NCI-H2196 (cell line): ENCODE results near the gene PCDHA1.
"Not testable (repeated sequence)": the region's sequence is repeated elsewhere in the genome, so short reads cannot be mapped to it uniquely, and the experiment has no call there.

Source experiments
- DNase-seq: peaks from one replicate; lab custom pipeline; 2025; ENCODE audit not compliant: unreplicated experiment; lab: John Stamatoyannopoulos, UW

PCDHA1 gene

DNA sequence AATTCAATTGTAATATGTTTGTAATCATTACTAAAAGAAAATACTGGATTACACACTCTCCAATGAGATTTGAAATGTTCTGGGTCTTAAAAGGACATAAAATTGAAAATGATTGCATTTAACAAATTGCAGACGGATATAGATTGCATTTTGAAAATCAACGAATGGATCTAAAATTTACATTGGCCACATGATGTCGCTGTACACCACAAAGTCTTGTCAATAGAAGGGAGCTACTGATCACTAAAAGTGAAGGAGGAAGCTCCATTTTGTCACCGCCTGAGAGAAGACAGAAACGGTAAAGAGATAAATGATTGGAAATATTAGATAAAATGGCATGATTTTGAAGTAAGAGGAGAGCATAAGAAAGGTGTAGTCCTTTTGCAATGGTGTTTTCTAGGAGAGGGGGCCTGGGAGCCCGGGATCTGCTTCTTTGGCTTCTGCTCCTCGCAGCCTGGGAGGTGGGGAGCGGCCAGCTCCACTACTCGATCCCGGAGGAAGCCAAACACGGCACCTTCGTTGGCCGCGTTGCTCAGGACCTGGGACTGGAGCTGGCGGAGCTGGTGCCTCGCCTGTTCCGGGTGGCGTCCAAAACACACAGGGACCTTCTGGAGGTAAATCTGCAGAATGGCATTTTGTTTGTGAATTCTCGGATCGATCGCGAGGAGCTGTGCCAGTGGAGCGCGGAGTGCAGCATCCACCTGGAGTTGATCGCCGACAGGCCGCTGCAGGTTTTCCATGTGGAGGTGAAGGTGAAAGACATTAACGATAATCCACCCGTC, at the start of gene PCDHA1:
TSS of gene PCDHA1 (plus strand) at position 236 of the 782 bp plus-strand sequence.
- DNase-seq = peak; percentile 24

DNA sequence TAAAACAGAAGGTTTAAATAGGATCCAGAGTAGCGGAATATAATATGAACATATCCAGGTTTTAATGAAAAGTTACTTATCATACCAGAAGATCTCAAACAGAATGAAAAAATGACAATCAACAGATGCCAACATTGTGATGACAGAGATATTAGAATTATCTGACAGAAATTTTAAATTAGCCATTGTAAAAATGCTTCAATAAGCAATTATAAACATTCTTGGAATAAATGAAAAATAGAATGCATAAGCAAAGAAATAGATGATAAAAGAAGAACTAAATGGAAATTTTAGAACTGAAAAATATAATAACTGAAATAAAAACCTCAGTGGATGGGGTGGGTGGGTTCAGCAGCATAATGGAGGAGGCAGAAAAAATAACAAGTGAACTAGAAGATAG, 48.5 kb upstream of the PCDHA1 start:
- no peak for DNase-seq

DNA sequence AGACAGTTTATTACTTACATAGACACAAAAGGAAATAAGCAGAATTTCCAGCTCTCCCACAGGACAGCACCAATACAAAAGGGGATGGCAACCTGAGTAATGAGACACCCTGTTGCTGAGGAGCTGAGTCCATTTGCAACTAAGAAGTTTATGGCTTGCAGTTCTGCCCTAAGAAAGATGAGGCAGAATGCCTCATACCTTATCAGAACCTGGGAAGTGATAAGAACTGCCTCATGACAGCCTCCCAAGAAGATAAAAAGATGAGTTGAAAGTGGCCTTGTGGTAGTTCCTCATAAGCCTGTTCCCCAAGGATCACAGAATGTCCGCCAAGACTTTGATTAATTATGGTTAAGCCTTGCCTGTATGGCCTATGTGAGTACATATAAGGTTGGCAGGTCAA, 44.0 kb upstream of the PCDHA1 start:
- no peak for DNase-seq

DNA sequence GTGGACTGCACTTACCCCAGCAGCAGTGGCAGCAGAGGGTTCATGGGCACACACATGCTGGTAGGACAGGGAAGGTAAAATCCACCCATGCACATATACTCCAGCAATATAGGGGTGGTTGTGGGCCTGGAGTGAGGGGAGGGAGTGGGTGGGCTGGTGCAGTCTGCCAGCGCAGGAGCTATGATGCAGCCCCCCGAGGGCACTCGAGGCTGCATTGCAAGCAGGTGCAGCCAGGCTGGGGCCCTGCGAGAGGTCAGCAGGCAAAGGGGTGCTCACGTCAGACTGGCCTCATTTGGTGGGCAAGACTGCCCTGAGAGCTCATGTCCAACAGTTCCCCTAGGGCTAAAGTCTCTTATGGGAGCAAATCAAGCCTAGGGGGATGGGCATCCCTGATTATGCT, 32.4 kb upstream of the PCDHA1 start:
- DNase-seq = no peak

DNA sequence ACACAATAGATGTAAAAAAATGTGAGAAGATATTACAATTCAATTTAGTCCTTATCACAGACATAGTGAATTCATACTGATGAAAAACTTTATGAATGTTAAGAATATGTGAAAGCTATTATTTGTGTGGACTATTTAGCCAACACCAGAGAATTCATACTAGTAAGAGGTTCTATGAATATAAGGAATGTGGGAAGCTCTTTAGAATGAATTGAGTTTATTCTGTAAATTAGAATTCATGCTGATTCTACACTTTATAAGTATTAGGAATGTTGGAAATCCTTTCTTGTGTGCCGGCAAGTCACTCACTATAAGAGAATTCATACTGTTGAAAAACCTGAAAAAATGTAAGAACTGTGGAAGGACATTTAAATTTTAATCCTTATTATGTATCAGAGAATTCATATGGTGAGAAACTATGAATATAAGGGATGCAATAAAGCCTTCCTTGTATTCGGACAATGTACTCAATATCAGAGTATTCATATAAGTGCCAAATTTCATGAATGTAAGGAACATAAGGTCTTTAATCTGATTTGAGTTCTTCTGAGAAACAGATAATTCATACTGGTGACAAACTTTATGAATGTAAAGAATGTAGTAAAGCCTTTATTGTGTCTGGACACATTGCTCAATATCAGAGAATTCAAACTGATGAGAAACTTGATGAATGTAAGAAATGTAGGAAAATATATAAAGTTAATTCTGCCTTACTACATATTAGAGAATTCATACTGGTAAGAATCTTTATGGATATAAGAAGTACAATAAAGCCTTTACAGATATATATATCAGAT, 21.6 kb upstream of the PCDHA1 start:
- DNase-seq = no peak

DNA sequence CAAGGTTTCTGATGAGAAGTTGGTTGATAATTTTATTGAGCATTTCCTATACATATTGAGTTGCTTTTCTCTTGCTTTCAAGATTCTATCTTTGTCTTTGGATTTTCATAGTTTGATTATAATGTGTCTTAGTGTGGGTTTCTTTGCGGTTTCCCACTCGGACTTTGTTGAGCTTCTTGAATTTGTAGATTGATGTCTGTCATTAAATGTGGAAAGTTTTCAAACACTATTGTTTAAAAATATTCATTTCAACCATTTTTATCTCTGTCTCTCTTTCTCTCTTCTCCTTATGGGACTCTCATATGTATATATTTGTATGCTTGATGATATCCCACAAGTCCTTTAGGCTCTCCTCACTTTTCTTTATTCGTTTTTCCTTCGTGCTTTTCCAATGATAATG, 18.5 kb upstream of the PCDHA1 start:
- DNase-seq = no peak

DNA sequence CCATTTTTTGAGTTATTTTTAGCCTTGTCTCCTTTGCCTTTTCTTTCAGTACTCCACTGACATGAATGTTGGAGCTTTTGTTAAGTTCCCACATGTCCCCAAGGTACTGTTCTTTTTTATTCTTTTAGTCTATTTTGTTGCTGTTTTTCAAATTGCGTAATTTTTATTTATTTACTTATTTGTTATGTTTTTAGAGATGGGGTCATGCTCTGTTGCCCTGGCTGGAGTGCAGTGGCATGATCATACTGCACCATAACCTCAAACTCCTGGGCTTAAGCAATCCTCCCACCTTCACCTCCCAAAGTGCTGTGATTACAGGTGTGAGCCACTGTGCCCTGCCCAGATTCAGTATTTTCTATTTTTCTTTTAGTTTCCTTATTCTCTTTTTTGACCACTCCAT, 5.4 kb upstream of the PCDHA1 start:
- no peak for DNase-seq

DNA sequence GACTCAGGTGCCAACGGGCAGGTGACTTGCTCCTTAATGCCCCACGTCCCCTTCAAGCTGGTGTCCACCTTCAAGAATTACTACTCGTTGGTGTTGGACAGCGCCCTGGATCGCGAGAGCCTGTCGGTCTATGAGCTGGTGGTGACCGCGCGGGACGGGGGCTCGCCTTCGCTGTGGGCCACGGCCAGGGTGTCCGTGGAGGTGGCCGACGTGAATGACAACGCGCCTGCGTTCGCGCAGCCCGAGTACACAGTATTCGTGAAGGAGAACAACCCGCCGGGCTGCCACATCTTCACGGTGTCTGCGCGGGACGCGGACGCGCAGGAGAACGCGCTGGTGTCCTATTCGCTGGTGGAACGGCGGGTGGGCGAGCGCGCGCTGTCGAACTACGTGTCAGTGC, 1.5 kb downstream of the PCDHA1 start:
- DNase-seq = not testable (repeated sequence)

DNA sequence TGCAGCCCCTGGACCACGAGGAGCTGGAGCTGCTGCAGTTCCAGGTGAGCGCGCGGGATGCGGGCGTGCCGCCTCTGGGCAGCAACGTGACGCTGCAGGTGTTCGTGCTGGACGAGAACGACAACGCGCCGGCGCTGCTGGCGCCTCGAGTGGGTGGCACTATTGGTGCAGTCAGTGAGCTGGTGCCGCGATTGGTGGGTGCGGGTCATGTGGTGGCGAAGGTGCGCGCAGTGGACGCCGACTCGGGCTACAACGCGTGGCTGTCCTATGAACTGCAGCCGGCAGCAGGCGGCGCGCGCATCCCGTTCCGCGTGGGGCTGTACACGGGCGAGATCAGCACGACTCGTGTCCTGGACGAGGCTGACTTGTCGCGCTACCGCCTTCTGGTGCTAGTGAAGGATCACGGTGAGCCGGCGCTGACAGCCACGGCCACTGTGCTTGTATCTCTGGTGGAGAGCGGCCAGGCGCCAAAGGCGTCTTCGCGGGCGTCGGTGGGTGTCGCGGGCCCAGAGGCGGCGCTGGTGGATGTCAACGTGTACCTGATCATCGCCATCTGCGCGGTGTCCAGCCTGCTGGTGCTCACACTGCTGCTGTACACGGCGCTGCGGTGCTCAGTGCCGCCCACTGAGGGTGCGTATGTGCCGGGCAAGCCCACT, 2.0 kb downstream of the PCDHA1 start:
- not testable (repeated sequence) for DNase-seq

DNA sequence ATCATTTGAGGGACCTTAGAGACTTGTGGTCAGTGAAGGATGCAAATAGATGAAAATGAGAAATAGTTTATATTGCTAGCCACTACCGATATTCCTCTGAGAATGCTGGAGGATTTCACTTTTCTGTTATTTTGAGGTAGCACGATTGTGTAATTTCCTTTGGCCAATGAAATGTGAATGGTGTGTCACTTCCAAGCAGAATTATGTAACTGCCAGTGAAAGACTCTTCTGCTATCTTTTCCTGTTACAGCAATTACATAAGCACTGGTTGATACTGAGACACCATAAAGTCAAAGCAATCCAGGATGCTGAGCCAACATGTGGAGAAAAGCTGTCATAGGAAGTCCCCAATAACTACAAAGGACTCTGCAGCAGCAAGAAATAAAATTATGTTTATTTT, 5.1 kb downstream of the PCDHA1 start:
- no peak for DNase-seq

DNA sequence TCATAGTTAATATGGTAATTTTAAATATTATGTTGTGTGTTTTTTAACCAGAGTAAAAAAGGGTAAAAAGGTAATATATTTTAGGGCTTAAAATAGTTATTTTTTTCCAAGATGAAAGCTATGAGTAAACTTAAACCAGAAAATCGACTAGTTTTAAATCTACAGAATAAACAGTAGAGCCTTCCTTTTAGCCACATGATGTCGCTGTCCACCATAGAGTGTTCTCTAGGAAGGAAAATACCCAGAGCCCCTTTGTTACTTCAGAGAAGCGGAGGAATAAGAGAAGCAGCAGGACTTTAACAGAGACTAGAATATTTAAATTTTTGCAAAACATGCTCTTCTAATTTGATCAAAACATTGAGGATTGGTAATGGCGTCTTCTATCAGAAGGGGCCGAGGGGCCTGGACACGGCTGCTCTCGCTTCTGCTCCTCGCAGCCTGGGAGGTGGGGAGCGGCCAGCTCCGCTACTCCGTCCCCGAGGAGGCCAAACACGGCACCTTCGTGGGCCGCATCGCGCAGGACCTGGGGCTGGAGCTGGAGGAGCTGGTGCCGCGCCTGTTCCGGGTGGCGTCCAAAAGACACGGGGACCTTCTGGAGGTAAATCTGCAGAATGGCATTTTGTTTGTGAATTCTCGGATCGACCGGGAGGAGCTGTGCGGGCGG, 8.8 kb downstream of the PCDHA1 start, which contains the start of gene PCDHA2:
TSS of gene PCDHA2 (plus strand) at position 258 of the 664 bp plus-strand sequence.
- DNase-seq = no peak

DNA sequence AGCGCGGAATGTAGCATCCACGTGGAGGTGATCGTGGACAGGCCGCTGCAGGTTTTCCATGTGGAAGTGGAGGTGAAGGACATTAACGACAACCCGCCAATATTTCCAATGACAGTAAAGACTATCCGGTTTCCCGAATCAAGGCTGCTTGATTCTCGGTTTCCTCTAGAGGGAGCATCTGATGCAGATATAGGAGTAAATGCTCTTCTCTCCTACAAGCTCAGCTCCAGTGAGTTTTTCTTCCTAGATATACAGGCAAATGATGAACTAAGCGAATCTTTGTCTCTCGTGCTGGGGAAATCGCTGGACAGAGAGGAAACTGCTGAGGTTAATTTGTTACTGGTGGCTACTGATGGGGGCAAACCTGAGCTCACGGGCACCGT, 9.3 kb downstream of the PCDHA1 start:
- no peak for DNase-seq

DNA sequence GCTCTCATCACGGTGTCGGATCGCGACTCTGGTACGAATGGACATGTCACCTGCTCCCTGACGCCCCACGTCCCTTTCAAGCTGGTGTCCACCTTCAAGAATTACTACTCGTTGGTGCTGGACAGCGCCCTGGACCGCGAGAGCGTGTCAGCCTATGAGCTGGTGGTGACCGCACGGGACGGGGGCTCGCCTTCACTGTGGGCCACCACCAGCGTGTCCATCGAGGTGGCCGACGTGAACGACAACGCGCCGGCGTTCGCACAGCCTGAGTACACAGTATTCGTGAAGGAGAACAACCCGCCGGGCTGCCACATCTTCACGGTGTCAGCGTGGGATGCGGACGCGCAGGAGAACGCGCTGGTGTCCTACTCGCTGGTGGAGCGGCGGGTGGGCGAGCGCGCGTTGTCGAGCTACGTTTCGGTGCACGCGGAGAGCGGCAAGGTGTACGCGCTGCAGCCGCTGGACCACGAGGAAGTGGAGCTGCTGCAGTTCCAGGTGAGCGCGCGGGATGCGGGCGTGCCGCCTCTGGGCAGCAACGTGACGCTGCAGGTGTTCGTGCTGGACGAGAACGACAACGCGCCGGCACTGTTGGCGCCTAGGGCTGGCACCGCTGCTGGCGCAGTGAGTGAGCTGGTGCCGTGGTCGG, 10.3 kb downstream of the PCDHA1 start:
- DNase-seq = not testable (repeated sequence)

DNA sequence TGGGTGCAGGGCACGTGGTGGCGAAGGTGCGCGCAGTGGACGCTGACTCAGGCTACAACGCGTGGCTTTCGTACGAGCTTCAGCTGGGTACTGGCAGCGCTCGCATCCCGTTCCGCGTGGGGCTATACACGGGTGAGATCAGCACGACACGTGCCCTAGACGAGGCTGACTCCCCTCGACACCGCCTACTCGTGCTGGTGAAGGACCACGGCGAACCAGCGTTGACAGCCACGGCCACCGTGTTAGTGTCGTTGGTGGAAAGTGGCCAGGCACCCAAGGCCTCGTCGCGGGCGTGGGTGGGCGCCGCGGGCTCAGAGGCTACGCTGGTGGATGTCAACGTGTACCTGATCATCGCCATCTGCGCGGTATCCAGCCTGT, 10.8 kb downstream of the PCDHA1 start:
- no peak for DNase-seq

DNA sequence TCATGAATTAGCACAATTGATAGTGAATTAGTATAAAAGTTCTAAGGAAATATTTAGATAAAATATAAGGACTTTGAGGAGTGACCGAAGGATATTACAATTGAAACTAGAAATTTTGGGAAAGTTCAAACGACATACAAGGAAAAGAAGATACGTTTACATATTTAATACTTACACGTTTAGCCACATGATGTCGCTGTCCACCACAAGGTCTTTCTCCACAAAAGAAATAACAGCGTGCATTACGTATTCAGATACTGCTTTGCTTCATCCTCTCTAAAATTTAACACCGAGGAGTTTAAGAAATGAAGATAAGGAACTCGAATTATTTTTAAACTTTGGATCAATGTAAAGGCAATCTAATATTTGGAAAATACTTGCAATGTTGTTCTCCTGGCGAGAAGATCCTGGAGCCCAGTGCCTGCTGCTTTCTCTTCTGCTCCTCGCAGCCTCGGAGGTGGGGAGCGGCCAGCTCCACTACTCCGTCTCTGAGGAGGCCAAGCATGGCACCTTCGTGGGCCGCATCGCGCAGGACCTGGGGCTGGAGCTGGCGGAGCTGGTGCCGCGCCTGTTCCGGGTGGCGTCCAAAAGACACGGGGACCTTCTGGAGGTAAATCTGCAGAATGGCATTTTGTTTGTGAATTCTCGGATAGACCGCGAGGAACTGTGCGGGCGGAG, 15.0 kb downstream of the PCDHA1 start, which contains the start of gene PCDHA3:
TSS of gene PCDHA3 (plus strand) at position 242 of the 678 bp plus-strand sequence.
- peak; percentile 8 for DNase-seq

DNA sequence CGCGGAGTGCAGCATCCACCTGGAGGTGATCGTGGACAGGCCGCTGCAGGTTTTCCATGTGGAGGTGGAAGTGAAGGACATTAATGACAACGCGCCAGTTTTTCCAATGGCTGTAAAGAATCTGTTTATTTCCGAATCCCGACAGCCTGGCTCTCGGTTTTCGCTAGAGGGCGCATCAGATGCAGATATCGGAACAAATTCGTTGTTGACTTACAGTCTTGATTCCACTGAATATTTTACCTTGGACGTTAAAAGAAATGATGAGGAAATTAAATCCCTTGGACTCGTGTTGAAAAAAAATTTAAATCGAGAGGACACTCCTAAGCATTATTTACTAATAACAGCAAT, 15.5 kb downstream of the PCDHA1 start:
- no peak for DNase-seq

DNA sequence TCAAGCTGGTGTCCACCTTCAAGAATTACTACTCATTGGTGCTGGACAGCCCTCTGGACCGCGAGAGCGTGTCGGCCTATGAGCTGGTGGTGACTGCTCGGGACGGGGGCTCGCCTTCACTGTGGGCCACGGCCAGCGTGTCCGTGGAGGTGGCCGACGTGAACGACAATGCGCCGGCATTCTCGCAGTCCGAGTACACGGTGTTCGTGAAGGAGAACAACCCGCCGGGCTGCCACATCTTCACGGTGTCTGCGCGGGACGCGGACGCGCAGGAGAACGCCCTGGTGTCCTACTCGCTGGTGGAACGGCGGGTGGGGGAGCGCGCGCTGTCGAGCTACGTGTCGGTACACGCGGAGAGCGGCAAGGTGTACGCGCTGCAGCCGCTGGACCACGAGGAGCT, 16.4 kb downstream of the PCDHA1 start:
- not testable (repeated sequence) for DNase-seq

DNA sequence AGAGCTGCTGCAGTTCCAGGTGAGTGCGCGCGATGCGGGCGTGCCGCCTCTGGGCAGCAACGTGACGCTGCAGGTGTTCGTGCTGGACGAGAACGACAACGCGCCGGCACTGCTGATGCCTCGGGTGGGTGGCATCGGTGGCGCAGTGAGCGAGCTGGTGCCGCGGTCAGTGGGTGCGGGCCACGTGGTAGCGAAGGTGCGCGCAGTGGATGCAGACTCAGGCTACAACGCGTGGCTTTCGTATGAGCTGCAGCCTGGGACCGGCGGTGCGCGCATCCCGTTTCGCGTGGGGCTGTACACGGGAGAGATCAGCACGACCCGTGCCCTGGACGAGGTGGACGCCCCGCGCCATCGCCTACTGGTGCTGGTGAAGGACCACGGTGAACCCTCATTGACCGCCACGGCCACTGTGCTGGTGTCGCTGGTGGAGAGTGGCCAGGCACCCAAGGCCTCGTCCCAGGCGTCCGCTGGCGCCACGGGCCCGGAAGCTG, 16.9 kb downstream of the PCDHA1 start:
- DNase-seq = no peak

DNA sequence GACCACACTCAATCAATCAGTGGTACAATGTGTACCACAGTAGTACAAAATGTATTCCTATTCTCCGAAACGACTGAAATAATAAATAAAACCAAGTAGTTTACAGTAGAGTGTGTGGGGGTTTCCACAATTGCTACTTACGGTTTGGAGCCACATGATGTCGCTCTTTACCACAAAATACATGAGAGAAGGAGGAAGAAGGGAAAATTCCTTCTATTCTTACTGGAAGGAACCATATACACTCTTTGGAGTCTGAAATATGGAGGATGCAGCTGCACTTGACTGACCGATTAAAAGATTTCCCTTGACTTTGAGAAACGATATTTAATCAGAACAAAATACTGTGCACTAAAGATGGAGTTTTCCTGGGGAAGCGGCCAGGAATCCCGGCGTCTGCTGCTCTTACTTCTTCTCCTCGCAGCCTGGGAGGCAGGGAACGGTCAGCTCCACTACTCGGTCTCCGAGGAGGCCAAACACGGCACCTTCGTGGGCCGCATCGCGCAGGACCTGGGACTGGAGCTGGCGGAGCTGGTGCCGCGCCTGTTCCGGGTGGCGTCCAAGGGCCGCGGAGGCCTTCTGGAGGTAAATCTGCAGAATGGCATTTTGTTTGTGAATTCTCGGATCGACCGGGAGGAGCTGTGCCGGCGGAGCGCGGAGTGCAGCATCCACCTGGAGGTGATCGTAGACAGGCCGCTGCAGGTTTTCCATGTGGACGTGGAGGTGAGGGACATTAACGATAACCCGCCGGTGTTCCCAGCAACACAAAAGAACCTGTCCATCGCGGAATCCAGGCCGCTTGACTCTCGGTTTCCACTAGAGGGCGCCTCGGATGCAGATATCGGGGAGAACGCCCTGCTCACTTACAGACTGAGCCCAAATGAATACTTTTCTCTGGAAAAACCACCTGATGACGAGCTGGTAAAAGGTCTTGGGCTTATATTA, 21.2 kb downstream of the PCDHA1 start, which contains the start of gene PCDHA4:
TSS of gene PCDHA4 (plus strand) at position 235 of the 942 bp plus-strand sequence.
- no peak for DNase-seq
